GM12878 (cell line): ENCODE measurements around the gene GAPDHS. TPM values are rescaled to one million over a fixed set of nuclear protein-coding genes. Genes with fewer than 3 reads are reported as not detected.

Source experiments
- ATAC-seq: fragments of 200-7000 bp; cut with Tn5 transposase; 3 replicates; pipeline ENCODE4 v1.9.1; 2020; ENCODE audit warnings: mild to moderate bottlenecking, moderate library complexity
- BruUV-seq: library from RNA; stranded (reverse); fragments of 400-500 nt; replicated peaks from 2 replicates; lab custom pipeline; 2021; lab: Mats Ljungman, UMichigan
- CTCF ChIA-PET: fragments of 300-600 bp; sonication (Branson Sonifier 250); formaldehyde crosslinking; extraction: SDS; loops from one replicate; lab custom pipeline; 2021; ENCODE audit warnings: inconsistent platforms; lab: Yijun Ruan, JAX
- POLR2A ChIA-PET: fragments of 350-600 bp; formaldehyde crosslinking; extraction: SDS; loops from one replicate; lab custom pipeline; 2021; ENCODE audit warnings: inconsistent platforms; lab: Charles Lee
- RAD21 ChIA-PET: fragments of 300-600 bp; sonication (Branson Sonifier 250); formaldehyde crosslinking; loops from one replicate; lab custom pipeline; 2023; ENCODE audit warnings: antibody characterized with exemption; ENCODE audit not compliant: unreplicated experiment; lab: Charles Lee
- SMC1A ChIA-PET: fragments of 300-600 bp; sonication (Branson Sonifier 250); formaldehyde crosslinking; loops from one replicate; lab custom pipeline; 2023; ENCODE audit not compliant: unreplicated experiment, uncharacterized antibody; lab: Charles Lee
- DNase-seq: peaks from one replicate; pipeline ENCODE4 v3.0.0-alpha.2; 2011; ENCODE audit warnings: low read depth, low spot score
- FAIRE-seq: peaks from 3 replicates; lab custom pipeline; 2011; peaks lifted over from hg19 to GRCh38; lab: Jason Lieb, UNC
- H2AFZ ChIP-seq: 2 replicates; pipeline ENCODE4 v1.6.0; 2011; ENCODE audit warnings: low read depth, low read length, control low read depth; ENCODE audit not compliant: control insufficient read depth
- H3K27ac ChIP-seq: 2 replicates; pipeline ENCODE4 v1.5.1; 2011; ENCODE audit warnings: control low read depth; ENCODE audit not compliant: control insufficient read depth, insufficient read depth
- H3K27me3 ChIP-seq, 2 experiments: replicated peaks in 1 of 2; 2 replicates each; pipeline versions ENCODE4 v1.6.0 to v1.6.1; 2011; ENCODE audit warnings: low read length in 1 of 2; ENCODE audit not compliant: control insufficient read depth in 2 of 2, insufficient read depth in 2 of 2
- H3K36me3 ChIP-seq, 2 experiments: 2 replicates each; pipeline ENCODE4 v1.5.1; 2011; ENCODE audit warnings: low read length in 1 of 2; ENCODE audit not compliant: control insufficient read depth in 2 of 2, insufficient read depth in 2 of 2
- H3K4me1 ChIP-seq: 2 replicates; pipeline ENCODE4 v1.6.1; 2011; ENCODE audit warnings: mild to moderate bottlenecking, low read length, moderate library complexity, mixed read lengths; ENCODE audit not compliant: control insufficient read depth, insufficient read depth
- H3K4me2 ChIP-seq: 2 replicates; pipeline ENCODE4 v1.6.0; 2011; ENCODE audit warnings: control low read depth; ENCODE audit not compliant: control insufficient read depth, insufficient read depth
- H3K4me3 ChIP-seq: fragments of 200-600 bp; sonication (generic); 2 replicates; pipeline ENCODE4 v1.5.1; 2016
- H3K79me2 ChIP-seq: 2 replicates; pipeline ENCODE4 v1.6.0; 2011; ENCODE audit warnings: low read length; ENCODE audit not compliant: control insufficient read depth, insufficient read depth
- H3K9ac ChIP-seq: 2 replicates; pipeline ENCODE4 v1.8.0; 2011; ENCODE audit warnings: low read length, control low read depth, mixed read lengths; ENCODE audit not compliant: control insufficient read depth, insufficient read depth
- H3K9me3 ChIP-seq: replicated peaks from 3 replicates; pipeline ENCODE4 v1.5.1; 2011; ENCODE audit warnings: mild to moderate bottlenecking, low read length; ENCODE audit not compliant: control insufficient read depth, insufficient read depth
- H4K20me1 ChIP-seq: 2 replicates; pipeline ENCODE4 v1.6.0; 2011; ENCODE audit not compliant: control insufficient read depth, insufficient read depth
- CREB1 ChIP-seq: IDR thresholded peaks from 2 replicates; pipeline ENCODE4 v1.6.1; 2012; ENCODE audit warnings: low read depth, mild to moderate bottlenecking, inconsistent platforms
- EGR1 ChIP-seq, 2 experiments: IDR thresholded peaks; 1 replicate in 1 of 2; 2 replicates in 1 of 2; pipeline ENCODE4 v1.6.1; 2011 to 2012; ENCODE audit warnings: low read depth in 2 of 2, low read length in 2 of 2, borderline replicate concordance in 1 of 2, mild to moderate bottlenecking in 1 of 2, moderate library complexity in 1 of 2
- IKZF2 ChIP-seq, 2 experiments: fragments of 450-650 bp; IDR thresholded peaks; 2 replicates each; pipeline ENCODE4 v1.6.1; 2017; ENCODE audit warnings: mild to moderate bottlenecking in 2 of 2, moderate library complexity in 2 of 2
- KDM1A ChIP-seq: fragments of 200-600 bp; sonication (generic); IDR thresholded peaks from 2 replicates; pipeline ENCODE4 v1.6.1; 2016; ENCODE audit warnings: borderline replicate concordance
- MYC ChIP-seq: IDR thresholded peaks from 2 replicates; pipeline ENCODE4 v1.6.1; 2011; ENCODE audit warnings: mild to moderate bottlenecking, low read length, moderate library complexity, inconsistent platforms; ENCODE audit not compliant: insufficient read depth, insufficient replicate concordance, insufficient read length, severe bottlenecking
- NR2F1 ChIP-seq: fragments of 450-650 bp; conservative IDR thresholded peaks from 2 replicates; pipeline ENCODE4 v1.6.1; 2017; ENCODE audit warnings: mild to moderate bottlenecking
- PRDM15 ChIP-seq: fragments of 450-650 bp; formaldehyde crosslinking; IDR thresholded peaks from 2 replicates; pipeline ENCODE4 v1.4.0; 2020; ENCODE audit warnings: mild to moderate bottlenecking, moderate library complexity
- RB1 ChIP-seq: fragments of 450-650 bp; formaldehyde crosslinking; IDR thresholded peaks from 2 replicates; pipeline ENCODE4 v1.6.1; 2017; ENCODE audit warnings: mild to moderate bottlenecking, borderline replicate concordance
- SMARCA5 ChIP-seq: fragments of 450-650 bp; IDR thresholded peaks from 2 replicates; pipeline ENCODE4 v1.6.1; 2017; ENCODE audit warnings: mild to moderate bottlenecking
- TCF7 ChIP-seq: IDR thresholded peaks from 2 replicates; pipeline ENCODE4 v1.6.1; 2014; ENCODE audit warnings: antibody characterized with exemption, borderline replicate concordance
- WGBS: methylation state at CpG from one replicate; pipeline ENCODE4 v1.1.6; 2016; ENCODE audit warnings: low lambda C conversion rate; ENCODE audit not compliant: insufficient replicate concordance, insufficient coverage; ENCODE audit errors: missing lambda C conversion rate; 5-methylcytosine and 5-hydroxymethylcytosine counted together
- in situ Hi-C: fragments of 300-500 bp; cut with MboI; formaldehyde crosslinking; loops from 9 replicates; pipeline ENCODE4 v1.14.3; 2018; ENCODE audit warnings: mixed read lengths
- intact Hi-C: fragments of 100-400 bp; cut with micrococcal nuclease; formaldehyde crosslinking; loops from one replicate; pipeline ENCODE4 v1.14.2; 2022; ENCODE audit not compliant: unreplicated experiment
- polyA plus RNA-seq, 11 experiments: library from polyadenylated mRNA; depleted of rRNA in 4 of 11; unstranded in 6 of 11; stranded (reverse) in 5 of 11; fragments of >200 nt; fragmentation: Nextera tagmentation in 4 of 11; fragmentation: Illumina TruSeq in 1 of 11; extraction: Ambion mirVana in 4 of 11; extraction: Trizol in 1 of 11; gene quantifications; 1 replicate in 1 of 11; 2 replicates in 10 of 11; pipeline versions ENCODE4 v1.2.1 to v1.2.3, GENCODE V29; 2011 to 2016; ENCODE audit warnings: inconsistent platforms in 2 of 11, missing spikeins in 2 of 11, low read depth in 1 of 11
- total RNA-seq, 4 experiments: library from RNA; depleted of rRNA in 3 of 4; stranded (reverse); fragments of >200 nt in 3 of 4; fragmentation: Illumina TruSeq in 1 of 4; extraction: Trizol in 1 of 4; gene quantifications; 2 replicates each; pipeline versions ENCODE4 v1.2.1 to v1.2.3, GENCODE V29; 2013 to 2021

The GAPDHS gene
- total and polyA plus RNA-seq, 10 of the 15 experiments (the other 5 are each of a cell fraction or from before 2014, with no cell fraction given): 0.08 TPM; not detected in 9

GRCh38 chr19:35533822-35534392 lies 651 bp downstream of the GAPDHS start:
- ChIA-PET POLR2A (no interaction called here), RAD21 (no interaction called here), CTCF (interaction anchor here (1.0 kb wide), 1 partner anchor 23 kb away, joined by 3 read pairs; no protein-coding TSS in a partner anchor), SMC1A (interaction anchor here (1.0 kb wide), 1 partner anchor 10 kb away, joined by 3 read pairs; no protein-coding TSS in a partner anchor)
- intact Hi-C loops (no loop called here), in situ Hi-C loops (no loop called here)
- no peaks in the 10 kb centered on the region for H3K79me2 ChIP-seq
- H3K9me3 ChIP-seq: no peaks in the 10 kb centered on the region
- FAIRE-seq (no peak), DNase-seq (no peak), ATAC-seq (peak; percentile 90)
- 20% methylated on average over 24 of the region's 30 CpGs for WGBS
- no peak overlapping the region for H3K4me3 ChIP-seq
- peaks cover 0 to 8% of the 10 kb centered on the region in 2 experiments; a peak in 3 of 4 replicates for H3K27me3 ChIP-seq
- H4K20me1 ChIP-seq: no peaks in the 10 kb centered on the region
- H3K36me3 ChIP-seq: no peaks in the 10 kb centered on the region
- H3K4me1 ChIP-seq: peaks cover 7% of the 10 kb centered on the region
- peak overlapping the region; percentile 4; the same call in 1 of the 2 replicates for H2AFZ ChIP-seq
- no peak overlapping the region for H3K9ac ChIP-seq
- 0 out of 2 replicates have a peak overlapping the region, but pooled peaks have one; percentile 25 for H3K4me2 ChIP-seq
- TF ChIP-seq IKZF2 (IDR thresholded peaks at IDR 0.05) (peak in 1 of 2 experiments; percentile 33; a peak in 1 of 4 replicates), NR2F1 (peak; percentile 58), SMARCA5 (no peak)
- no peak overlapping the region for H3K27ac ChIP-seq
- no TSS peak for BruUV-seq

GRCh38 chr19:35534803-35535480 lies 1.7 kb downstream of the GAPDHS start:
- Histone ChIP-seq H3K9ac (no peak overlapping the region), H3K36me3 (no peaks in the 10 kb centered on the region), H3K27me3 (peaks cover 0 to 3% of the 10 kb centered on the region in 2 experiments; a peak in 3 of 4 replicates), H4K20me1 (no peaks in the 10 kb centered on the region), H2AFZ (no peak overlapping the region), H3K9me3 (no peaks in the 10 kb centered on the region), H3K27ac (no peak overlapping the region), H3K4me1 (peaks cover 13% of the 10 kb centered on the region), H3K79me2 (no peaks in the 10 kb centered on the region), H3K4me3 (no peak overlapping the region), H3K4me2 (no peak overlapping the region)
- ChIA-PET CTCF (interaction anchor here (0.8 to 1.0 kb wide), 3 partner anchors 24 to 128 kb away, joined by 3 to 4 read pairs (median 3); no protein-coding TSS in a partner anchor), SMC1A (no interaction called here), RAD21 (no interaction called here), POLR2A (no interaction called here)
- DNase-seq (no peak), FAIRE-seq (no peak), ATAC-seq (no peak; the same call in 2 of the 3 replicates)
- in situ Hi-C loops: no loop called here
- no TSS peak for BruUV-seq
- 71% methylated on average over 10 of the region's 10 CpGs for WGBS
- intact Hi-C loops: no loop called here
- TF ChIP-seq NR2F1: no peak
- TF ChIP-seq CREB1: no peak
- no peak for TF ChIP-seq RB1
- no peak for TF ChIP-seq SMARCA5
- TF ChIP-seq TCF7: no peak
- no peak for TF ChIP-seq KDM1A
- TF ChIP-seq EGR1 (IDR thresholded peaks at IDR 0.05; ENCODE audit: borderline replicate concordance in 1 of 2, low read depth in 2 of 2, low read length in 2 of 2): no peak
- TF ChIP-seq PRDM15: no peak
- no peak for TF ChIP-seq MYC
